HG03354 (cell line): Measurements from ENCODE around the gene HOXC6.

Source experiments
- ATAC-seq: cut with Tn5 transposase; IDR thresholded peaks from one replicate; pipeline ENCODE4 v1.9.1; 2021; ENCODE audit warnings: mild to moderate bottlenecking; ENCODE audit not compliant: unreplicated experiment, poor library complexity, severe bottlenecking

The HOXC6 gene

GRCh38 chr12:54001283-54002187 is 26.7 kb upstream of the HOXC6 start:
- ATAC-seq, result no peak

- no peak for ATAC-seq
These were observed 25.8 kb upstream of the HOXC6 start for GRCh38 chr12:54002278-54002914.

DNA sequence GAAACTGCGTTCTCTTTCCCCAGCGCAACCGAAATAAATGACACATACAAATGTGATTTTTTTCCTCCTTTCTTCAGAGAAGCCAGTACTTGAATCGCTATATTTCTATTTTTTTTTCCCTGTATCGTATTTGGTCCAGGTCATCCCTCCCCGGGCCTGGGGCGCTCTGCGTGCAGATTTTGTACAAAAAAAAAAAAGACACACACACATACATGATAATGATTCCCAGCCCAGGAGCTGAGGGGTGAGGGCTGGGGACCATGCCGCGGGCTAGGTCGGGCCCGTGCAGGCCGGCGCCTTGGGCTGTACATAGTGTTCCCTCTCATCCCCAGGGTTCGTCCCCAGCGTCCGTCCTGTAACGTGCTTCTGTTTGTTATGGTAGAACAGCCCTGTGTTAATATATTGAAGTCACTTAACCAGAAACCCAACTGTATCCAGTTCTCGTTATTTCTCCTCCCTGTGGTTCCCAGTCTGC is 25.3 kb upstream of the HOXC6 start:
- no peak for ATAC-seq

GRCh38 chr12:54003625-54004024 is 24.6 kb upstream of the HOXC6 start:
- ATAC-seq, result no peak

GRCh38 chr12:54004063-54004840 is 24.0 kb upstream of the HOXC6 start:
- ATAC-seq, result no peak

DNA sequence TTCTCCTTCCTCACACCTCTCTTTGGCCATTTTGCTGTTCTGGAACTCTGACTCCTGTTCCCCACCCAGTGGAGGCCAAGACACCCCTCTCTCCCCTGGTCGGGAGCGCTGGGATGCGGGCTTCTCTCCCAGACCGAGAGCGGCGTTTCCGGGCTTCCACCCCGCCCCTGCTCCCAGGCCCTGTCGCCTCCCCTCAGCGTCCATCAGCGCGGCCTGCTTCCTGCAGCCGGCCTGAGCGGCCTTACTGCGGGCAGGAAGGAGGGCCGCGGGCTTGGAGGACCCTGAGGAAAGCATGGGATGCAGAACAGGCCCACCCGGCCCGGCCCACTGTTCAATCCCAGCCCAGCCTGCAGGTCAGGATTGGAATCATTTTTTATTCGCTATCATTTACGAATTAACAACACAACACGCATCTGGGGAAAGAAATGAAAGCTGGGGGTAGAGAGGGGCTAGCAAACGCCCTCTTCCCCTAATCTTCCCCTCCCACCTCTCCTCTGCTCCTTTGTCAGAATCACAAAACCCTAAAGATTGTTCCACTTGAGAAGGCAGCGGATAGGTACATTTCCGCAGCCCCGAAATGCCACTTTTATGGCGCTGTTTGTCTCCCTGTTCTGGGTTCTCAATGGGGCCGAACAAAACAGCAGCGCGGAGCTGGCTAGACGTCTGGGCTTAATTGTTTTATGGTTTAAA is 23.3 kb upstream of the HOXC6 start:
- ATAC-seq, result no peak

DNA sequence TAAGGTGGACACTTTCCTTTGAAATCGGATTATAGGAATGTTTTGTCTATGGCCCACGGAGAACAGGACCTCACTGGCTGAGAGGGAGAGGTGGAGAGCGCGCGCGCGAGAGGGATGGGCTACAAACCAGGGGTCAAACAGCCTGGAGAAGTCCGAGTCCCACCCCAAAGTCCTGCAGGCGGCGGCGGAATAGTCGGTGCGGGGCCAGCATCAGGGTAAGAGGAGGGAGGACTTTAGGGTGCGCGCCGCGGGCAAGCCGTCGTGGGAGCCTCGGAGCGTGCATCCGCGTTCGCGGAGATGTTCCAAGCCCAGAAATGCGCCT is 22.7 kb upstream of the HOXC6 start:
- ATAC-seq, result no peak

- ATAC-seq, result peak; percentile 78
These were observed 22.2 kb upstream of the HOXC6 start for GRCh38 chr12:54005853-54006558.

- ATAC-seq, result no peak
These were observed 21.6 kb upstream of the HOXC6 start for GRCh38 chr12:54006559-54007220.

GRCh38 chr12:54007538-54008259 is 20.5 kb upstream of the HOXC6 start:
- ATAC-seq, result no peak

DNA sequence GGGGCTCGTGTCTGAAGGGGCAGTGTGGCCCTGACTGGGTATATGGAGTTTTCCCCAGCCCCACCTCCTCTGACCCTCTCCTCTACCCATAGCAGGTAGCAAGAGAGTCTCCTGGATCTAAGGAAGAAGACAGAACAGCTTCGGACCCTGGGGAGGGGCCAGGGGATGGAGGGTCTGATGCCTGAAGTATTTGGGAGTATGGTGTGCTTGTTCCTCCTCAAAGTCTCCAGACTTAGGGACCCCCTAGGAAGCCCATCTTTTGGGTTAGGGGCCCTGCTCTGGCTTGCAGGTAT is 20.0 kb upstream of the HOXC6 start:
- ATAC-seq, result no peak

DNA sequence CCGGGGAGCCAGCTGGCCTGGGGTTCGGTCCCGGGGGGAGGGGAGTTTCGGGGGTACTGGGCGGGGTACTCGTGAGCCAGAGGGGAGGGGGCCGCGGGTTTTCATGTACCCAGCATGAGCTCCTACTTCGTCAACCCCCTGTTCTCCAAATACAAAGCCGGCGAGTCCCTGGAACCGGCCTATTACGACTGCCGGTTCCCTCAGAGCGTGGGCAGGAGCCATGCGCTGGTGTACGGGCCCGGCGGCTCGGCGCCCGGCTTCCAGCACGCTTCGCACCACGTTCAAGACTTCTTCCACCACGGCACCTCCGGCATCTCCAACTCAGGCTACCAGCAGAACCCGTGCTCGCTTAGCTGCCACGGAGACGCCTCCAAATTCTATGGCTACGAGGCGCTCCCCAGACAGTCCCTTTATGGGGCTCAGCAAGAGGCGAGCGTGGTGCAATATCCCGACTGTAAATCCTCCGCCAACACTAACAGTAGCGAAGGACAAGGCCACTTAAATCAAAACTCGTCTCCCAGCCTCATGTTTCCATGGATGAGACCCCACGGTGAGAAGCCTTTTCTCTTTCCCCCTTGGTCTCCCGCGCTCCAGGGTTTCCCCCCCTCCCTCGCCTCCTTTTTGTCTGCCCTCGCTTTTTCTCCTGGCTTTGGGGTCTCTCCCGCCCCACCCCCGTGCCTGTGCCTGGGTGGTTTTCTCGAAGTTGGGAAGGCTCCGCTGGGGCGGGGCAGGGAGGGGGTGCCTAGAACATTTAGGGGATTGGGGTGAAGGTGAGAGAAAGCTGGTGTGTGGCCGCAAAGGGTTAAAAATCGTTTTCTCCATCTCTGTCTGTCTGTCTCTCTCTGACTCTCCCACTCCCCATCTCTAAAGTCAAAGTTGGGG is 18.8 kb upstream of the HOXC6 start:
- no peak for ATAC-seq

GRCh38 chr12:54010053-54010971 is 17.9 kb upstream of the HOXC6 start:
- ATAC-seq, result no peak

- ATAC-seq, result no peak
These were observed 17.1 kb upstream of the HOXC6 start for GRCh38 chr12:54010972-54011664.

- ATAC-seq, result no peak
These were observed 16.3 kb upstream of the HOXC6 start for GRCh38 chr12:54011665-54012532.
